Stimulated activated CD4-positive, alpha-beta T cell treated with anti-CD3 and anti-CD28 coated beads, Interleukin-2, amount 100 ng/mL, for 48 hours (primary cell): ENCODE data around the gene AUTS2.
"Not testable (repeated sequence)": the region's sequence is repeated elsewhere in the genome, so short reads cannot be mapped to it uniquely, and the experiment has no call there.

ENCODE experiments used
- DNase-seq, 2 donors: peaks; one replicate each; pipeline ENCODE4 v3.0.0-alpha.2; 2020

AUTS2 gene

GRCh38 chr7:70579397-70580097 is 981.3 kb downstream of the AUTS2 start:
- no peak for DNase-seq

- no peak for DNase-seq
Measured at GRCh38 chr7:70580161-70580560, 981.9 kb downstream of the AUTS2 start.

GRCh38 chr7:70582927-70583895 is 984.9 kb downstream of the AUTS2 start:
- DNase-seq: no peak

- no peak for DNase-seq
Measured at GRCh38 chr7:70583965-70584883, 985.9 kb downstream of the AUTS2 start.

- no peak for DNase-seq
Measured at GRCh38 chr7:70585071-70585470, 986.8 kb downstream of the AUTS2 start.

GRCh38 chr7:70586822-70587221 is 988.5 kb downstream of the AUTS2 start:
- DNase-seq: no peak

GRCh38 chr7:70587739-70588138 is 989.5 kb downstream of the AUTS2 start:
- DNase-seq: no peak

- no peak for DNase-seq
Measured at GRCh38 chr7:70588191-70588921, 990.1 kb downstream of the AUTS2 start.

GRCh38 chr7:70589010-70589409 is 990.7 kb downstream of the AUTS2 start:
- DNase-seq: no peak

- no peak for DNase-seq
Measured at GRCh38 chr7:70589590-70589989, 991.3 kb downstream of the AUTS2 start.

- DNase-seq: no peak
Measured at GRCh38 chr7:70590126-70590854, 992.0 kb downstream of the AUTS2 start.

- DNase-seq: no peak
Measured at GRCh38 chr7:70591643-70592042, 993.4 kb downstream of the AUTS2 start.

GRCh38 chr7:70592171-70592570 is 993.9 kb downstream of the AUTS2 start:
- DNase-seq: no peak

- no peak for DNase-seq
Measured at GRCh38 chr7:70594170-70594569, 995.9 kb downstream of the AUTS2 start.

- DNase-seq: not testable (repeated sequence)
Measured at GRCh38 chr7:70594885-70595284, 996.6 kb downstream of the AUTS2 start.

- no peak for DNase-seq
Measured at GRCh38 chr7:70595370-70595754, 997.1 kb downstream of the AUTS2 start.

GRCh38 chr7:70595755-70596597 is 997.7 kb downstream of the AUTS2 start:
- DNase-seq: peak in 1 of 2 donors; percentile 3

- no peak for DNase-seq
Measured at GRCh38 chr7:70596598-70596913, 998.3 kb downstream of the AUTS2 start.

- DNase-seq: no peak
Measured at GRCh38 chr7:70597066-70597465, 998.8 kb downstream of the AUTS2 start.

GRCh38 chr7:70598976-70599375 is 1000.7 kb downstream of the AUTS2 start:
- DNase-seq: no peak
